CD14-positive monocyte (primary cell): ENCODE results near the gene SECTM1. TPM values are rescaled to one million over a fixed set of nuclear protein-coding genes. Genes with fewer than 3 reads are reported as not detected.

Experiments
- DNase-seq, 3 donors: peaks; one replicate each; pipeline ENCODE4 v3.0.0-alpha.2; 2011 to 2022
- H2AFZ ChIP-seq: 2 replicates; pipeline ENCODE4 v1.6.0; 2012; ENCODE audit warnings: mild to moderate bottlenecking, low read depth, low read length, inconsistent platforms; ENCODE audit not compliant: insufficient read depth, poor library complexity, severe bottlenecking
- H3K27ac ChIP-seq, 2 donors: 1 replicate in 1 of 2; 2 replicates in 1 of 2; pipeline ENCODE4 v1.5.1; 2012 to 2013; ENCODE audit warnings: low read length in 2 of 2, control low read depth in 1 of 2, inconsistent platforms in 1 of 2, low read depth in 1 of 2, mild to moderate bottlenecking in 1 of 2
- H3K27me3 ChIP-seq, 2 donors: one replicate each; pipeline versions ENCODE4 v1.6.0 to v1.6.1; 2011 to 2013; ENCODE audit warnings: low read length in 2 of 2; ENCODE audit not compliant: control insufficient read depth in 2 of 2, insufficient read depth in 2 of 2
- H3K36me3 ChIP-seq, 2 donors: replicated peaks in 1 of 2; 1 replicate in 1 of 2; 2 replicates in 1 of 2; pipeline versions ENCODE4 v1.5.1 to v1.6.1; 2012 to 2013; ENCODE audit warnings: low read length in 2 of 2, control low read depth in 1 of 2, inconsistent platforms in 1 of 2, mild to moderate bottlenecking in 1 of 2; ENCODE audit not compliant: insufficient read depth in 2 of 2, control insufficient read depth in 1 of 2
- H3K4me1 ChIP-seq, 2 donors: 1 replicate in 1 of 2; 2 replicates in 1 of 2; pipeline versions ENCODE4 v1.5.1 to v1.6.1; 2012 to 2013; ENCODE audit warnings: low read length in 2 of 2, control low read depth in 1 of 2, inconsistent platforms in 1 of 2, mild to moderate bottlenecking in 1 of 2, moderate library complexity in 1 of 2; ENCODE audit not compliant: insufficient read depth in 2 of 2, control insufficient read depth in 1 of 2
- H3K4me2 ChIP-seq: replicated peaks from 2 replicates; pipeline ENCODE3; 2012; ENCODE audit warnings: low read length, moderate library complexity, mild to moderate bottlenecking; ENCODE audit not compliant: poor library complexity, severe bottlenecking; ENCODE audit errors: extremely low read depth
- H3K4me3 ChIP-seq, 3 experiments: fragments of 200-600 bp in 1 of 3; sonication (generic) in 1 of 3; replicated peaks in 1 of 3; 1 replicate in 2 of 3; 2 replicates in 1 of 3; pipeline ENCODE4 v1.5.1; 2011 to 2013; ENCODE audit warnings: low read length in 3 of 3, mild to moderate bottlenecking in 3 of 3, control low read depth in 2 of 3, low read depth in 2 of 3, inconsistent platforms in 1 of 3, moderate library complexity in 1 of 3
- H3K79me2 ChIP-seq: 2 replicates; pipeline ENCODE4 v1.6.0; 2012; ENCODE audit warnings: mild to moderate bottlenecking, control low read depth, inconsistent platforms, low read length, moderate library complexity; ENCODE audit not compliant: insufficient read depth
- H3K9ac ChIP-seq: 2 replicates; pipeline ENCODE4 v1.6.0; 2017; ENCODE audit warnings: low read length, mild to moderate bottlenecking; ENCODE audit not compliant: insufficient read depth, poor library complexity, severe bottlenecking
- H3K9me3 ChIP-seq, 2 donors: replicated peaks in 1 of 2; 1 replicate in 1 of 2; 2 replicates in 1 of 2; pipeline versions ENCODE4 v1.5.1 to v1.6.1; 2012 to 2013; ENCODE audit warnings: low read length in 2 of 2, control low read depth in 1 of 2; ENCODE audit not compliant: control insufficient read depth in 1 of 2, insufficient read depth in 1 of 2
- H4K20me1 ChIP-seq: 2 replicates; pipeline ENCODE4 v1.6.0; 2012; ENCODE audit warnings: mild to moderate bottlenecking, low read length, control low read depth, moderate library complexity; ENCODE audit not compliant: insufficient read depth
- H3K27ac Mint-ChIP-seq, 7 donors: one replicate each; pipeline ENCODE4 v1.8.0; 2020; ENCODE audit warnings: mild to moderate bottlenecking in 7 of 7, mixed read lengths in 7 of 7, moderate library complexity in 6 of 7, inconsistent platforms in 2 of 7
- H3K27me3 Mint-ChIP-seq, 3 donors: one replicate each; pipeline ENCODE4 v1.8.0; 2021 to 2022; ENCODE audit warnings: low read depth in 3 of 3, mild to moderate bottlenecking in 3 of 3, mixed read lengths in 3 of 3, moderate library complexity in 3 of 3, inconsistent platforms in 1 of 3
- H3K36me3 Mint-ChIP-seq, 2 donors: one replicate each; pipeline ENCODE4 v1.8.0; 2020; ENCODE audit warnings: mixed read lengths in 2 of 2, inconsistent platforms in 1 of 2, mild to moderate bottlenecking in 1 of 2
- H3K4me1 Mint-ChIP-seq: one replicate; pipeline ENCODE4 v1.8.0; 2020; ENCODE audit warnings: mild to moderate bottlenecking, mixed read lengths
- H3K4me3 Mint-ChIP-seq, 2 donors: one replicate each; pipeline ENCODE4 v1.8.0; 2020; ENCODE audit warnings: mild to moderate bottlenecking in 2 of 2, mixed read lengths in 2 of 2, moderate library complexity in 1 of 2
- H3K9me3 Mint-ChIP-seq, 7 donors: one replicate each; pipeline ENCODE4 v1.8.0; 2020 to 2022; ENCODE audit warnings: mixed read lengths in 7 of 7, mild to moderate bottlenecking in 6 of 7, moderate library complexity in 6 of 7, inconsistent platforms in 2 of 7
- WGBS: methylation state at CpG from one replicate; pipeline ENCODE4 v1.1.5; 2013; ENCODE audit warnings: missing lambda C conversion rate; ENCODE audit not compliant: insufficient coverage; 5-methylcytosine and 5-hydroxymethylcytosine counted together
- intact Hi-C, 2 donors: fragments of 100-400 bp; cut with micrococcal nuclease; formaldehyde crosslinking; loops; one replicate each; pipeline versions ENCODE4 v1.15.0 to v1.15.1; 2023
- polyA plus RNA-seq, 3 donors: library from polyadenylated mRNA; depleted of rRNA in 1 of 3; unstranded in 2 of 3; stranded (reverse) in 1 of 3; fragments of 300-500 nt in 2 of 3; fragments of >200 nt in 1 of 3; fragmentation: Illumina TruSeq in 2 of 3; gene quantifications; 1 replicate in 2 of 3; 2 replicates in 1 of 3; pipeline ENCODE4 v1.2.3, GENCODE V29; 2012 to 2021
- TF ChIP-seq, protein P1 (sequence below): fragments of 200-600 bp; IDR thresholded peaks from one replicate; pipeline ENCODE4 v1.8.0; 2022; ENCODE audit warnings: antibody characterized with exemption, mild to moderate bottlenecking

Gene SECTM1
- polyA plus RNA-seq, 3 donors, result 136 to 209 (median 188) TPM

DNA sequence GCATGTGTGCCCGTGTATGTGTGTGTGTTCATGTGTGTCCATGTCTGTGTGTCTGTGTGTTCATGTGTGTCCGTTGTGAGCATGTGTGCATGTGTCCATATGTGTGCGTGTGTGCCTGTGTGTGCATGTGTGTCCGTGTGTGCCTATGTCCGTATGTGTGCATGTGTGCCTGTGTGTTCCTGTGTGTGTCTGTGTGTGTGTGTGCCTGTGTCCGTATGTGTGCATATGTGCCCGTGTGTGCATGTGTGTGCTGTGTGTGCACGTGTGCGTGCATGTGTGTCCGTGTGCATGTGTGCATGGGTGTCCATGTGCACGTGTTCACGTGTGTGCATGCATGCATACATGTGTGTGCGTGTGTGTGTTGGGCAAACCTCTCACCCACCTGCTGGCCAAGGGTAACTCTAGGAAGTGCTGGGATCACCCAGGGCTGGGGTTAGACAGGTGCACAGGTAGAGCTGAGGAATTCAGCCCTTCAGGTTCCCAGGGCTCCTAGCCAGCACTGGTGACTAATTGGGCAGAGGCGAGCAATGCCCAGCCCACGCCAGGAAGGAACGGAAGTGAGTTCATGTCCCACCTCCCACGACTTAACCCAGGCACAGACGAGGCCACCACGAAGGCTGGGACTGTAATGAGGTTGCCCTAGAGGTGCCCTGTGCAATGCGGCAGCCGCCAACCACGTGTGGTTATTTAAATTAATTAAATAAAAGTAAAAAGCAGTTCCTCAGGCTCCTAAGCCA, 51.9 kb downstream of the SECTM1 start:
- no peaks in the 10 kb centered on the region for H3K79me2 ChIP-seq
- Mint-ChIP-seq H3K9me3 (peaks cover 0 to 2% (median 0%) of the 10 kb centered on the region in 7 donors), H3K27me3 (peaks cover 0 to 5% (median 5%) of the 10 kb centered on the region in 3 donors), H3K36me3 (peaks cover 7 to 11% of the 10 kb centered on the region in 2 donors), H3K4me1 (peaks cover 42% of the 10 kb centered on the region), H3K4me3 (no peak overlapping the region), H3K27ac (peak overlapping the region in 2 of 7 donors; percentile 14 to 35)
- H3K9me3 ChIP-seq, result no peaks in the 10 kb centered on the region
- H2AFZ ChIP-seq, result no peak overlapping the region
- intact Hi-C loops, result no loop called here
- no peaks in the 10 kb centered on the region for H4K20me1 ChIP-seq
- no peak overlapping the region for H3K4me2 ChIP-seq
- no peak overlapping the region for H3K4me3 ChIP-seq
- H3K27me3 ChIP-seq, result no peaks in the 10 kb centered on the region
- no peak overlapping the region for H3K9ac ChIP-seq
- WGBS, result 91% methylated on average over 16 of the region's 22 CpGs
- peaks cover 43 to 53% of the 10 kb centered on the region in 2 donors for H3K4me1 ChIP-seq
- no peaks in the 10 kb centered on the region for H3K36me3 ChIP-seq
- TF ChIP-seq, protein P1, sequence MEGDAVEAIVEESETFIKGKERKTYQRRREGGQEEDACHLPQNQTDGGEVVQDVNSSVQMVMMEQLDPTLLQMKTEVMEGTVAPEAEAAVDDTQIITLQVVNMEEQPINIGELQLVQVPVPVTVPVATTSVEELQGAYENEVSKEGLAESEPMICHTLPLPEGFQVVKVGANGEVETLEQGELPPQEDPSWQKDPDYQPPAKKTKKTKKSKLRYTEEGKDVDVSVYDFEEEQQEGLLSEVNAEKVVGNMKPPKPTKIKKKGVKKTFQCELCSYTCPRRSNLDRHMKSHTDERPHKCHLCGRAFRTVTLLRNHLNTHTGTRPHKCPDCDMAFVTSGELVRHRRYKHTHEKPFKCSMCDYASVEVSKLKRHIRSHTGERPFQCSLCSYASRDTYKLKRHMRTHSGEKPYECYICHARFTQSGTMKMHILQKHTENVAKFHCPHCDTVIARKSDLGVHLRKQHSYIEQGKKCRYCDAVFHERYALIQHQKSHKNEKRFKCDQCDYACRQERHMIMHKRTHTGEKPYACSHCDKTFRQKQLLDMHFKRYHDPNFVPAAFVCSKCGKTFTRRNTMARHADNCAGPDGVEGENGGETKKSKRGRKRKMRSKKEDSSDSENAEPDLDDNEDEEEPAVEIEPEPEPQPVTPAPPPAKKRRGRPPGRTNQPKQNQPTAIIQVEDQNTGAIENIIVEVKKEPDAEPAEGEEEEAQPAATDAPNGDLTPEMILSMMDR, result no peak
- peak in 1 of 3 donors; percentile 35 for DNase-seq
- no peak overlapping the region for H3K27ac ChIP-seq

DNA sequence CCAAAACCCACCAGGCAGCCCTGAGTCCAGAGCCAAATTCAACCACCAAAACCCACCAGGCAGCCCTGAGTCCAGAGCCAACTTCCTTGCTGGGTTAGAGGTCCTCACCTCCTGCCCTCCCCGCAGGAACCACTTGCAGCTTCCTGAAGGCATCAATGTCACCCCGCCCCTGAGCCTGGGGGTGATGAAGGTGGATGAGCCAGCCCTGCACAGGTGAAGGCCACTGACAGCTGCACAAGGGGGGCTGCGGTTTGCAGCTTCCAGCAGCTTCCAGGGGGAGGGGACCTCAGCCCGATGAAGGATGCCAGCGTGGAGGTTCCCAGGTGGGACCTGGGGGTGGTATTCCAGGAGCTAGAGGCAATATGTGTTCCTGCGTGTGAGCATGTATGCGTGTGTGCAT, 52.5 kb downstream of the SECTM1 start:
- H3K27ac ChIP-seq, result no peak overlapping the region
- H4K20me1 ChIP-seq, result no peaks in the 10 kb centered on the region
- H3K27ac Mint-ChIP-seq, result peak overlapping the region in 1 of 7 donors; percentile 14
- 84% methylated on average over 5 of the region's 7 CpGs for WGBS
- no peaks in the 10 kb centered on the region for H3K79me2 ChIP-seq
- no peak overlapping the region for H3K4me2 ChIP-seq
- H3K4me1 Mint-ChIP-seq, result peaks cover 42% of the 10 kb centered on the region
- no peak overlapping the region for H3K4me3 ChIP-seq
- H3K4me3 Mint-ChIP-seq, result no peak overlapping the region
- no peaks in the 10 kb centered on the region for H3K36me3 ChIP-seq
- no peak overlapping the region for H3K9ac ChIP-seq
- no peaks in the 10 kb centered on the region for H3K27me3 ChIP-seq
- no peak overlapping the region for H2AFZ ChIP-seq
- peaks cover 43 to 53% of the 10 kb centered on the region in 2 donors for H3K4me1 ChIP-seq
- H3K9me3 ChIP-seq, result no peaks in the 10 kb centered on the region
- H3K27me3 Mint-ChIP-seq, result peaks cover 0 to 5% (median 5%) of the 10 kb centered on the region in 3 donors
- peaks cover 0 to 2% (median 0%) of the 10 kb centered on the region in 7 donors for H3K9me3 Mint-ChIP-seq
- intact Hi-C loops, result no loop called here
- no peak for DNase-seq
- H3K36me3 Mint-ChIP-seq, result peaks cover 11 to 15% of the 10 kb centered on the region in 2 donors
- TF ChIP-seq, protein P1, result no peak
